ENCODE results near the gene OLFML2B. TPM values are rescaled to one million over a fixed set of nuclear protein-coding genes. Genes with fewer than 3 reads are reported as not detected.
"Not testable (repeated sequence)": the region's sequence is repeated elsewhere in the genome, so short reads cannot be mapped to it uniquely, and the experiment has no call there.

Gene OLFML2B
- total RNA-seq, 4 donors from 2014 or later = 2.7 to 5.2 (median 3.6) TPM

- Histone ChIP-seq H3K27ac (no peak overlapping the region), H3K36me3 (no peaks in the 10 kb centered on the region), H3K9me3 (no peaks in the 10 kb centered on the region), H3K27me3 (peaks cover 19% of the 10 kb centered on the region), H3K4me1 (peaks cover 15% of the 10 kb centered on the region), H3K4me3 (no peak overlapping the region)
- 95% methylated on average over 4 of the region's 4 CpGs for WGBS
- DNase-seq (ENCODE audit: low spot score in 2 of 2) = no peak
- TF ChIP-seq CTCF (IDR thresholded peaks at IDR 0.05) (no peak), POLR2AphosphoS5 (IDR thresholded peaks at IDR 0.05) (no peak), POLR2A (IDR thresholded peaks at IDR 0.05) (no peak)
These were observed 44.6 kb upstream of the OLFML2B start for GRCh38 chr1:162068301-162068700.

GRCh38 chr1:162067466-162067865 lies 43.8 kb upstream of the OLFML2B start:
- Histone ChIP-seq H3K9me3 (no peaks in the 10 kb centered on the region), H3K27ac (no peak overlapping the region), H3K4me3 (no peak overlapping the region), H3K36me3 (no peaks in the 10 kb centered on the region), H3K4me1 (peaks cover 15% of the 10 kb centered on the region), H3K27me3 (peaks cover 15% of the 10 kb centered on the region)
- WGBS = 80% methylated on average over 1 of the region's 1 CpG
- no peak for TF ChIP-seq CTCF (IDR thresholded peaks at IDR 0.05)
- no peak for TF ChIP-seq EP300 (IDR thresholded peaks at IDR 0.05)
- no peak for TF ChIP-seq POLR2AphosphoS5 (IDR thresholded peaks at IDR 0.05)
- TF ChIP-seq POLR2A (IDR thresholded peaks at IDR 0.05) = no peak
- DNase-seq (ENCODE audit: low spot score in 2 of 2) = no peak

GRCh38 chr1:162066836-162067235 lies 43.2 kb upstream of the OLFML2B start:
- not testable (repeated sequence) for H3K27ac ChIP-seq; H3K9me3 ChIP-seq; H3K4me3 ChIP-seq; DNase-seq (ENCODE audit: low spot score in 2 of 2); H3K36me3 ChIP-seq
- Histone ChIP-seq H3K4me1 (peaks cover 15% of the 10 kb centered on the region), H3K27me3 (peaks cover 15% of the 10 kb centered on the region)
- WGBS = 86% methylated on average over 4 of the region's 4 CpGs

GRCh38 chr1:162065016-162065415 lies 41.3 kb upstream of the OLFML2B start:
- WGBS = 71% methylated on average over 2 of the region's 2 CpGs
- Histone ChIP-seq H3K36me3 (no peaks in the 10 kb centered on the region), H3K4me1 (peaks cover 7% of the 10 kb centered on the region), H3K4me3 (no peak overlapping the region), H3K27me3 (peaks cover 9% of the 10 kb centered on the region), H3K9me3 (no peaks in the 10 kb centered on the region), H3K27ac (no peak overlapping the region)
- TF ChIP-seq EP300 (IDR thresholded peaks at IDR 0.05) (no peak), POLR2A (IDR thresholded peaks at IDR 0.05) (no peak), CTCF (IDR thresholded peaks at IDR 0.05) (no peak), POLR2AphosphoS5 (IDR thresholded peaks at IDR 0.05) (no peak)
- DNase-seq (ENCODE audit: low spot score in 2 of 2) = no peak

GRCh38 chr1:162062542-162063015 lies 38.9 kb upstream of the OLFML2B start:
- H3K36me3 ChIP-seq = no peaks in the 10 kb centered on the region
- no peak for DNase-seq (ENCODE audit: low spot score in 2 of 2)
- no peak overlapping the region for H3K27ac ChIP-seq
- H3K4me3 ChIP-seq = no peak overlapping the region
- peaks cover 6% of the 10 kb centered on the region for H3K27me3 ChIP-seq
- 52% methylated on average over 4 of the region's 4 CpGs for WGBS
- no peaks in the 10 kb centered on the region for H3K4me1 ChIP-seq
- H3K9me3 ChIP-seq = no peaks in the 10 kb centered on the region
- no peak for TF ChIP-seq POLR2AphosphoS5 (IDR thresholded peaks at IDR 0.05)

- Histone ChIP-seq H3K27me3 (no peaks in the 10 kb centered on the region), H3K36me3 (no peaks in the 10 kb centered on the region), H3K9me3 (no peaks in the 10 kb centered on the region), H3K4me3 (no peak overlapping the region), H3K27ac (no peak overlapping the region), H3K4me1 (no peaks in the 10 kb centered on the region)
- TF ChIP-seq POLR2AphosphoS5 (IDR thresholded peaks at IDR 0.05) = no peak
- no peak for TF ChIP-seq POLR2A (IDR thresholded peaks at IDR 0.05)
- TF ChIP-seq CTCF (IDR thresholded peaks at IDR 0.05) = no peak
- WGBS = 86% methylated on average over 1 of the region's 1 CpG
- DNase-seq (ENCODE audit: low spot score in 2 of 2) = no peak
These were observed 36.6 kb upstream of the OLFML2B start for GRCh38 chr1:162060314-162060713.

Measured in suprapubic skin (tissue), 4 donors.